ENCODE data around the gene MFAP2.
"Not testable (repeated sequence)": the region's sequence is repeated elsewhere in the genome, so short reads cannot be mapped to it uniquely, and the experiment has no call there.

Gene MFAP2

GRCh38 chr1:16929146-16930041 lies 51.0 kb downstream of the MFAP2 start:
- not testable (repeated sequence) for H3K4me3 ChIP-seq (ENCODE audit: low read length); H3K4me1 ChIP-seq (ENCODE audit: control insufficient read depth, insufficient read depth, low read length); DNase-seq (ENCODE audit: low read depth, low spot score); H3K27ac ChIP-seq (ENCODE audit: low read length); H3K27me3 ChIP-seq (ENCODE audit: control insufficient read depth, insufficient read depth, low read length); H3K9me3 ChIP-seq (ENCODE audit: control insufficient read depth, insufficient read depth, low read length)
- no CpG with 5 or more reads among the region's 24 CpGs for WGBS (ENCODE audit: insufficient coverage, insufficient read length)
- H3K36me3 ChIP-seq (ENCODE audit: control insufficient read depth, insufficient read depth, low read length), result peaks cover 14% of the 10 kb centered on the region

- DNase-seq (ENCODE audit: low read depth, low spot score), result no peak
- H3K27ac ChIP-seq (ENCODE audit: low read length), result no peak overlapping the region
Observed at GRCh38 chr1:16927711-16928485, 52.5 kb downstream of the MFAP2 start.

GRCh38 chr1:16927256-16927655 lies 53.2 kb downstream of the MFAP2 start:
- Histone ChIP-seq H3K9me3 (ENCODE audit: control insufficient read depth, insufficient read depth, low read length) (no peaks in the 10 kb centered on the region), H3K4me3 (ENCODE audit: low read length) (no peak overlapping the region), H3K27ac (ENCODE audit: low read length) (no peak overlapping the region), H3K4me1 (ENCODE audit: control insufficient read depth, insufficient read depth, low read length) (no peaks in the 10 kb centered on the region; the same call in none of the 2 replicates), H3K36me3 (ENCODE audit: control insufficient read depth, insufficient read depth, low read length) (peaks cover 11% of the 10 kb centered on the region), H3K27me3 (ENCODE audit: control insufficient read depth, insufficient read depth, low read length) (no peaks in the 10 kb centered on the region)
- WGBS (ENCODE audit: insufficient coverage, insufficient read length), result no CpG with 5 or more reads among the region's 14 CpGs
- DNase-seq (ENCODE audit: low read depth, low spot score), result no peak

More at GRCh38 chr1:16927711-16928485, 52.5 kb downstream of the MFAP2 start:
- Histone ChIP-seq H3K4me3 (ENCODE audit: low read length) (no peak overlapping the region), H3K27me3 (ENCODE audit: control insufficient read depth, insufficient read depth, low read length) (no peaks in the 10 kb centered on the region), H3K4me1 (ENCODE audit: control insufficient read depth, insufficient read depth, low read length) (no peaks in the 10 kb centered on the region; the same call in 1 of the 2 replicates), H3K9me3 (ENCODE audit: control insufficient read depth, insufficient read depth, low read length) (no peaks in the 10 kb centered on the region), H3K36me3 (ENCODE audit: control insufficient read depth, insufficient read depth, low read length) (peaks cover 14% of the 10 kb centered on the region)
- no CpG with 5 or more reads among the region's 13 CpGs for WGBS (ENCODE audit: insufficient coverage, insufficient read length)

- WGBS (ENCODE audit: insufficient coverage, insufficient read length), result no CpG with 5 or more reads among the region's 10 CpGs
- Histone ChIP-seq H3K4me3 (ENCODE audit: low read length) (no peak overlapping the region), H3K4me1 (ENCODE audit: control insufficient read depth, insufficient read depth, low read length) (no peaks in the 10 kb centered on the region; the same call in none of the 2 replicates), H3K27me3 (ENCODE audit: control insufficient read depth, insufficient read depth, low read length) (no peaks in the 10 kb centered on the region), H3K36me3 (ENCODE audit: control insufficient read depth, insufficient read depth, low read length) (peaks cover 11% of the 10 kb centered on the region), H3K27ac (ENCODE audit: low read length) (no peak overlapping the region), H3K9me3 (ENCODE audit: control insufficient read depth, insufficient read depth, low read length) (no peaks in the 10 kb centered on the region)
- DNase-seq (ENCODE audit: low read depth, low spot score), result no peak
Observed at GRCh38 chr1:16926491-16927073, 53.8 kb downstream of the MFAP2 start.

GRCh38 chr1:16925635-16926490 lies 54.6 kb downstream of the MFAP2 start:
- no peak for DNase-seq (ENCODE audit: low read depth, low spot score)
- H3K27ac ChIP-seq (ENCODE audit: low read length), result no peak overlapping the region
- no peak overlapping the region for H3K4me3 ChIP-seq (ENCODE audit: low read length)
- peaks cover 6% of the 10 kb centered on the region for H3K36me3 ChIP-seq (ENCODE audit: control insufficient read depth, insufficient read depth, low read length)
- no peaks in the 10 kb centered on the region for H3K9me3 ChIP-seq (ENCODE audit: control insufficient read depth, insufficient read depth, low read length)
- no peaks in the 10 kb centered on the region; the same call in none of the 2 replicates for H3K4me1 ChIP-seq (ENCODE audit: control insufficient read depth, insufficient read depth, low read length)
- H3K27me3 ChIP-seq (ENCODE audit: control insufficient read depth, insufficient read depth, low read length), result no peaks in the 10 kb centered on the region
- no CpG with 5 or more reads among the region's 13 CpGs for WGBS (ENCODE audit: insufficient coverage, insufficient read length)

- Histone ChIP-seq H3K27me3 (ENCODE audit: control insufficient read depth, insufficient read depth, low read length) (no peaks in the 10 kb centered on the region), H3K27ac (ENCODE audit: low read length) (no peak overlapping the region), H3K4me1 (ENCODE audit: control insufficient read depth, insufficient read depth, low read length) (no peaks in the 10 kb centered on the region; the same call in none of the 2 replicates), H3K4me3 (ENCODE audit: low read length) (no peak overlapping the region), H3K9me3 (ENCODE audit: control insufficient read depth, insufficient read depth, low read length) (no peaks in the 10 kb centered on the region), H3K36me3 (ENCODE audit: control insufficient read depth, insufficient read depth, low read length) (peaks cover 6% of the 10 kb centered on the region)
- DNase-seq (ENCODE audit: low read depth, low spot score), result no peak
- no CpG with 5 or more reads among the region's 13 CpGs for WGBS (ENCODE audit: insufficient coverage, insufficient read length)
Observed at GRCh38 chr1:16924919-16925477, 55.4 kb downstream of the MFAP2 start.
